Glomerular visceral epithelial cell (primary cell): ENCODE data around the gene KCTD17.
"Not testable (repeated sequence)": the region's sequence is repeated elsewhere in the genome, so short reads cannot be mapped to it uniquely, and the experiment has no call there.

Source experiments
- DNase-seq: peaks from one replicate; pipeline ENCODE4 v3.0.0-alpha.2; 2016; ENCODE audit errors: extremely low spot score

KCTD17 gene

GRCh38 chr22:37060801-37061610 lies 9.5 kb downstream of the KCTD17 start:
- no peak for DNase-seq

- DNase-seq = no peak
Measured at GRCh38 chr22:37061611-37062375, 10.3 kb downstream of the KCTD17 start.

DNA sequence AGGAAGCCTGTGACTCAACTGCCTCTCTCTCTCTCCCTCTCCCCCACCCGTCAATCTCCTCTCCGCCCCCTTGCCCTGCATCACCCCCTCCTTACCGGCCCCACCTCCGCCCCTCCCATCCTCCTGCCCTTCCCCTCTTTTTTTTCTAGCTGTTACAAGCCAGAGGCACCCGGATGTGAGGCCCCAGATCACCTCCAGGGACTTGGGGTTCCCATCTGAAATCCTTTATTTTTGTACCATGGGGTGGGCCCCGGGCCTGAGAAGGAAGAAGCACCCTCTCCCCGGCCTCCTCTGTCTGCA lies 10.8 kb downstream of the KCTD17 start:
- no peak for DNase-seq

- no peak for DNase-seq
Measured at GRCh38 chr22:37062702-37063381, 11.3 kb downstream of the KCTD17 start.

GRCh38 chr22:37063431-37064420 lies 12.2 kb downstream of the KCTD17 start:
- DNase-seq = no peak

- DNase-seq = no peak
Measured at GRCh38 chr22:37064553-37064952, 13.0 kb downstream of the KCTD17 start.

- no peak for DNase-seq
Measured at GRCh38 chr22:37065180-37065579, 13.6 kb downstream of the KCTD17 start.

- no peak for DNase-seq
Measured at GRCh38 chr22:37065961-37066360, 14.4 kb downstream of the KCTD17 start.

GRCh38 chr22:37067428-37067827 lies 15.9 kb downstream of the KCTD17 start:
- DNase-seq = no peak

- no peak for DNase-seq
Measured at GRCh38 chr22:37068859-37069258, 17.3 kb downstream of the KCTD17 start.

- DNase-seq = no peak
Measured at GRCh38 chr22:37069319-37069718, 17.8 kb downstream of the KCTD17 start.

DNA sequence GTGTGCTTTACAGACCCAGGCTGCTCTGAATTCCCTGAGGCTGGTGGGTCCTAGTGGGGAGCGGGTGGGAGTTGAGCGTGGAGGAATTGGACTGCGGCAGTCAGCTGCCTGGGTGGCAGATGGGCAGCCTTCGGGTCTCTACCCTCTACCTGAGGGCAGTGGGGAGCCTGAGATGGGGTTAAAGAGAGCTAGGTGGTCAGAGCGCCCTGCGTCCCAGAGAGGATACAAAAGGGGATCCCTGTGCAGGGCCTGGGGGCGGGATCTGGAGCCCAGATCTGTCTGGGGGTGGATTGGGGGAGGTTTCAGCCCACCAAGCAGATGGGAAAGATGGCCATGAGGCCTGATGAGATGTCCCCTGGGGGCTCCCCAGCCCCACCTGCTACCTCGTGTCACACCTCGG lies 18.2 kb downstream of the KCTD17 start:
- DNase-seq = no peak

GRCh38 chr22:37070334-37070733 lies 18.8 kb downstream of the KCTD17 start:
- no peak for DNase-seq

GRCh38 chr22:37070744-37071143 lies 19.2 kb downstream of the KCTD17 start:
- DNase-seq = no peak

DNA sequence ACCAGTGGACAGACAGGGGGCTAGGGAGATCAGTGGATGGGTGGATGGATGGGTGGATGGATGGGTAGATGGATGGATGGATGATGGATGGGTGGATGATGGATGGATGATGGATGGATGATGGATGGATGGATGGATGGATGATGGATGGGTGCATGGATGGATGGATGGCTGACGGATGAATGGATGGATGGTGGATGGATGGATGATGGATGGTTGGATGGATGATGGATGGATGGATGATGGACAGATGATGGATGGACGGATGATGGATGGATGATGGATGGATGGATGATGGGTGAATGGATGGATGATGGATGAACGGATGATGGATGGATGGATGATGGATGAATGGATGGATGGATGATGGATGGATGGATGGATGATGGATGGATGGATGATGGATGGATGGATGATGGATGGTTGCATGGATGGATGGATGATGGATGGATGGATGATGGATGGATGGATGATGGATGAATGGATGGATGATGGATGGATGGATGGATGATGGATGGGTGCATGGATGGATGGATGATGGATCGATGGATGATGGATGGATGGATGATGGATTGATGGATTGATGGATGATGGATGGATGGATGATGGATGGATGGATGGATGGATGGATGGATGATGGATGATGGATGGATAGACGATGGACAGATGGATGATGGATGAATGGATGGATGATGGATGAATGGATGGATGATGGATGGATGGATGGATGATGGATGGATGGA lies 20.5 kb downstream of the KCTD17 start:
- DNase-seq = not testable (repeated sequence)

- no peak for DNase-seq
Measured at GRCh38 chr22:37072673-37073072, 21.1 kb downstream of the KCTD17 start.

DNA sequence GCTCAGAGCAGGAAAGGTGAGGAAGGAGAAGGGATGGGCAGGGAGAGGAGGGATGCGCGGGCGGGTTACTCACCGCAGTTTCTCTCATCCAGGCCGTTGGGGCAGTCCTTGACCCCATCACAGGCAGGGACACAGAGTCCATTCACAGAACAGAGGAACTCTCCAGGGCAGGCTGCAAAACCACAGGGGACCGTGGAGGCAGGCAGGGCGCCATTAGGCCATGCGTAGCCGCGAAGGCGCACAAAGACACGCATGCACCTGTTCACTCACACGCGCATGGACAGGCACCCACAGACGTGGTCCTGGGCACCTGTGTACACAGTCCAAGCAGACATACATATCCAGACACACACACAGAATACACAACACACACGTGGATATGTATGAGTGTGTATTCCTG lies 23.0 kb downstream of the KCTD17 start:
- DNase-seq = no peak

DNA sequence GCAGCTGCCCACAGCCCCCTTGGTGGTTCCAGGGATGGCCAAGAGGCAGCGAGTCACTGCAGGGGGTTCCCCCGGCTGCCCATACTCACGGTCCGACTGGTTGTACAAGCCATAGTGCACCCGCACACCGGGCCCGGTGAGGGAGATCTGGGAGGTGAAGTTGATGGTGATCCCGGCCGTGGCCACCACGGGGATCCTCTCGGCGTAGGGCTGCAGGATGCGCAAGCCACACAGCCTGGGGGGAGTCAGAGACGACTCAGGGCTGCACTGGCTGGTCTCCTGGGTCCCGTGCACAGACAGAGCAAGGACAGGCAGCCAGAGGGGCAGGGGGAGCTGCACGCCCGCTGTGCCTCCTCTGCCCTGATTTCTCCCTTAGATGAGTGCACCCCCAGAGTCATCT lies 23.5 kb downstream of the KCTD17 start:
- no peak for DNase-seq

DNA sequence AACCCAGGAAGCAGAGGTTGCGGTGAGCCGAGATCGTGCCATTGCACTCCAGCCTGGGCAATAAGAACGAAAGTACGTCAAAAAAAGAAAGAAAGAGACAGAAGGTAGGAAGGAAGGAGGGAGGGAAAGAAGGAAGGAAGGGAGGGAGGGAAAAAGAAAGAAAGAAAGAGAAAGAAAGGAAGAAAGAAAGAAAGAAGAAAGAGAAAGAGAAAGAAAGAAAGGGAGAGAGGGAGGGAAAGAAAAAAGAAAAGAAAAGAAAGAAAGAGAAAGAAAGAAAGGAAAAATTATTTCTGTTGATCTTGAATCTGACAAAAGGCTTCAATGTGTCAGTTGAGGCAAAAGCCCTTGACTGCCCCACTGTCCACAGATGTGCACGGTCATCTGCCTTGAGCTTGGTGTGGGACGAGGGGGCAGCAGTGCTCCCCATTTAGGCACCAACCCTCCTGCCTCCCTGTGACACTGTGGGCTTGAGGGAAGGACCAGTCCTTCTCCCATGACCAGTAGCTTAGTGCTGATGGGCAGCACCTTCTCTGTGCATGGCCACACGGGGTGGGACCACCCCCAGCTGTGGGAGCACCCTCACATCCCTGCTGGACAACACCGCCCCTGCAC lies 24.4 kb downstream of the KCTD17 start:
- DNase-seq = no peak

GRCh38 chr22:37077802-37078448 lies 26.4 kb downstream of the KCTD17 start:
- peak; percentile 36 for DNase-seq
